Mononuclear cell (primary cell): ENCODE results near the gene NOSTRIN. TPM values are rescaled to one million over a fixed set of nuclear protein-coding genes. Genes with fewer than 3 reads are reported as not detected.

Experiments
- H3K27me3 ChIP-seq: 2 replicates; pipeline ENCODE4 v1.6.0; 2011; ENCODE audit warnings: low read length, control low read depth; ENCODE audit not compliant: insufficient read depth
- H3K4me1 ChIP-seq: 2 replicates; pipeline ENCODE4 v1.5.1; 2011; ENCODE audit warnings: mild to moderate bottlenecking, low read length, control low read depth; ENCODE audit not compliant: insufficient read depth
- H3K4me3 ChIP-seq: 2 replicates; pipeline ENCODE4 v1.5.1; 2011; ENCODE audit warnings: mild to moderate bottlenecking, low read length, moderate library complexity
- H3K9me3 ChIP-seq: 2 replicates; pipeline ENCODE4 v1.5.1; 2011; ENCODE audit warnings: low read depth, mild to moderate bottlenecking, control low read depth, low read length
- total RNA-seq: library from RNA; depleted of rRNA; stranded (reverse); fragments of >200 nt; gene quantifications from one replicate; pipeline ENCODE4 v1.2.3, GENCODE V29; 2012

The NOSTRIN gene
- total RNA-seq, 1 donor: 2.0 TPM

GRCh38 chr2:168904358-168904757 lies 101.9 kb downstream of the NOSTRIN start:
- H3K4me1 ChIP-seq: no peaks in the 10 kb centered on the region
- H3K4me3 ChIP-seq: no peak overlapping the region
- no peaks in the 10 kb centered on the region for H3K27me3 ChIP-seq
- no peaks in the 10 kb centered on the region for H3K9me3 ChIP-seq

- Histone ChIP-seq H3K9me3 (no peaks in the 10 kb centered on the region), H3K4me3 (no peak overlapping the region), H3K4me1 (no peaks in the 10 kb centered on the region), H3K27me3 (peaks cover 12% of the 10 kb centered on the region)
Measured at GRCh38 chr2:168907940-168908662, 105.7 kb downstream of the NOSTRIN start.

GRCh38 chr2:168910330-168910729 lies 107.9 kb downstream of the NOSTRIN start:
- Histone ChIP-seq H3K27me3 (peaks cover 12% of the 10 kb centered on the region), H3K4me3 (no peak overlapping the region), H3K4me1 (no peaks in the 10 kb centered on the region), H3K9me3 (peaks cover under 1% of the 10 kb centered on the region)

- Histone ChIP-seq H3K27me3 (peaks cover 12% of the 10 kb centered on the region), H3K9me3 (peaks cover 4% of the 10 kb centered on the region), H3K4me3 (no peak overlapping the region), H3K4me1 (no peaks in the 10 kb centered on the region)
Measured at GRCh38 chr2:168912466-168912865, 110.0 kb downstream of the NOSTRIN start.

DNA sequence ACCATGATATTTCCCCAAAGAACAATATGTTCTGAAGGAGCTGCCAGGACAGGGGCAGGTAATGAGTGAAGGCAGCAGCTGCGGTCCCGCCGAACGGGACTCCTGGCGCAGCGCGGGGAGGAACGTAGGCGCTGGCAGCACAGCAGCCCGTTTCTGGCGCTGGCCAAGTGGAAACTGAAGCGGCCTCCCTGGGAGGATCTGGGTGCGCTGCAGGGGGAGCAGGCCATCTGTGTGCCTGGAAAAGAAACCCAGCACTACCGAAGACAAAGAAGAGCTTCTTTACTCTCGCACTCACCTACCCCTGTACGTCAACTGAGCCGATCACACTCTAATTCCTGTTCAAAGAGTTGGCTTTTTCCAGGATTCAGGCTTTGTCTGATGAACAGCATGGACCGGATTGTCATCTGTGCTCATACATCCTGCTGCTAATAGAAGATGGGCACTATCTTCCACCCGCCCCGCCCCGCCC lies 110.5 kb downstream of the NOSTRIN start:
- Histone ChIP-seq H3K9me3 (peaks cover 4% of the 10 kb centered on the region), H3K27me3 (peaks cover 12% of the 10 kb centered on the region), H3K4me3 (no peak overlapping the region), H3K4me1 (no peaks in the 10 kb centered on the region)

GRCh38 chr2:168913495-168913894 lies 111.1 kb downstream of the NOSTRIN start:
- H3K4me3 ChIP-seq: no peak overlapping the region
- H3K27me3 ChIP-seq: peaks cover 12% of the 10 kb centered on the region
- peaks cover 4% of the 10 kb centered on the region for H3K9me3 ChIP-seq
- H3K4me1 ChIP-seq: no peaks in the 10 kb centered on the region

Other genes with a start within 250 kb of the NOSTRIN start
- gene SPC25, start 87.8 kb downstream of the NOSTRIN start, total RNA-seq: 1.3 TPM
- not detected for gene G6PC2, start 98.7 kb downstream of the NOSTRIN start, total RNA-seq
- gene ABCB11, start 228.7 kb downstream of the NOSTRIN start, total RNA-seq: 0.42 TPM